GM19452 (cell line): ENCODE results near the gene MON2.
A peak's percentile ranks its signal among the peaks of the same experiment; 100 is the strongest.
"Not testable (repeated sequence)": the region's sequence is repeated elsewhere in the genome, so short reads cannot be mapped to it uniquely, and the experiment has no call there.

Source experiments
- ATAC-seq: cut with Tn5 transposase; IDR thresholded peaks from one replicate; pipeline ENCODE4 v1.9.1; 2021; ENCODE audit not compliant: unreplicated experiment

The MON2 gene

GRCh38 chr12:62469704-62470103 is 3.1 kb downstream of the MON2 start:
- no peak for ATAC-seq

DNA sequence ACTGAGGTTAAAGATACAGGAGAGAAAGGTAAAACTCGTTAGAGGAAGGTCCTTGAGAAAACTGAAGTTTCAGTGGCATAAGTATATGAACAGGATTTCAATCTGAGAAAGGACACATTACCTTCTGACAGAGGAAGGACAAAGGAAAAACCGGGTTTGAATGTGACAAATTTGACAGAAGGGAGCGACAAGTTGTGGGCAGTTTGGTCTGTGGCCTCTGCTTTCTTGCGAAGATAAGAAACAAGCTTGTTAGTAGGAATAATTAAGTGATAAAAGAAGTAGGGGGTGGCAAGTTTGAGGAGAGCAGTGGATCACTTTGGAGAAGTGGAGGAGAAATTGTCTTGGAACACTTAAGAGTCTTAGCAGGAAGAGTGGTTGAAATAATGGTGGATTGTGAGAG is 5.1 kb downstream of the MON2 start:
- no peak for ATAC-seq

DNA sequence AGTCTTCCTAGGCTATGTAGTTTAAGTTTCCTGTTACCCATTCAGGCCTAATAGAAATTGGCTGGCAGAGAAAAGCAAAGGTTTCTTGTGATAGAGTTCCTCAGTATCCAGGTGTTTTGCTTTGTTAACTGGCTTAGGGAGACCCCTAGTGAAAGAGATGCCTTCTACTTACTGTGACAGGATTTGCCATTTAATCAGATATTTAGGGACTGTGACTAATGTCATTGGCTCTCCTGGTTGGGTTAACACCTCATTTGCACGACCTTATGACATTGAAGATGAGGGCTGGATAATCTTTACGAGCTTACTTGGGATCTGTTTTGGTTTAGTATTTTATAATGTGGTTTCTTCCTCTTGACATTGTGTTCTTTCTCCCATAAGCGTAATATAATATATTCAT is 5.8 kb downstream of the MON2 start:
- ATAC-seq: no peak

- no peak for ATAC-seq
These were observed 15.4 kb downstream of the MON2 start for GRCh38 chr12:62481843-62482540.

DNA sequence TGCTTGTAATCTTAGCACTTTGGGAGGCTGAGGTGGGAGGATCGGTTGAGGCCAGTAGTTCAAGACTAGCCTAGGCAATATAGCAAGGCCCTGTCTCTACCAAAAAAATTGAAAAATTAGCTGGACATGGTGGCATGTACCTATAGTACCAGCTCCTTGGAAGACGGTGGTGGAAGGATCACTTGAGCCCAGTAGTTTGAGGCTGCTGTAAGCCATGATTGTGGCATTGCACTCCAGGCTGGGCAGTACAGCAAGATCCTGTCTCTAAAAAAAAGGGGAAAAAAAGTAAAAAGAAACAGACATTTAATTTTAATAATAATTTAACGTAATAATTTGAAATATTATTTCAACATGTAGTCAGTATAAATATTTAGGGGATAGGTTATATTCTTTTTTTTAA is 16.1 kb downstream of the MON2 start:
- ATAC-seq: no peak

GRCh38 chr12:62484233-62484632 is 17.6 kb downstream of the MON2 start:
- ATAC-seq: no peak

DNA sequence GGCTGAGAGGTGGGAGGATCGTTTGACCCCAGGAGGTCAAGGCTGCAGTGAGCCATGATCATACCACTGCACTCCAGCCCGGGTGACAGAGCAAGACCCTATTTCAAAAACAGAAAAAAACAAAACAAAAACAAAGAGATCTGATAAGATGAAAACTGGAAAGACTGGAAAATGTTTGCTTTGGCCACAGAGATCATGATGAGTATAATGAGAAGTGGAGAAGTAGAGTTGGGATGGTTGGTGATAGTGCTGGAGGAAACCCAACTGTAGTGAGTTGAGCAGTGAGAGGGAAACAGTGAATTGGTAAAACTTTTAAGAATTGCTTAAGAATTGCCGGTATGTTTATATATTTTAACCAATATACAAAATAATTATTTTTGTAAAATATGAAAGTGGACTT is 39.2 kb downstream of the MON2 start:
- no peak for ATAC-seq

GRCh38 chr12:62512901-62513300 is 46.3 kb downstream of the MON2 start:
- no peak for ATAC-seq

- ATAC-seq: not testable (repeated sequence)
These were observed 47.5 kb downstream of the MON2 start for GRCh38 chr12:62514080-62514479.

DNA sequence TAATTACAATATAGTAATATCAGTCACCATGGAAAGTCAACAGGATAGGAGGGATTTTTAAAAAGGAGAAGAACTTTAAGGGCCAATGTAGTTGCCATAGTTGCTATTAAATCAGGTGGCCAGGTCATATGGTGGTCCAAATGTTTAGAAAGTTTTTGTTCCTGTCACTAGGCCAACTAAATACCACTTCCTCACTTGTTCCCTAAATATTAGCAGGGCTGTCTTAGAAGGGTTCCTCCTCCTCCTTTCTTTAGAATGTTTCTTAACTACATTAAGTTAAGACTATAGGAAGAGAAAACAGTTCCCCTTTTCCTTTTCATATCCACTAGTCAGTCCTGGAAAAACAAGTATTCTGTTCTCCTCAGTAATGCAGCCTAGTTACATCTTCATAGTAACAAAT is 50.3 kb downstream of the MON2 start:
- ATAC-seq: no peak

DNA sequence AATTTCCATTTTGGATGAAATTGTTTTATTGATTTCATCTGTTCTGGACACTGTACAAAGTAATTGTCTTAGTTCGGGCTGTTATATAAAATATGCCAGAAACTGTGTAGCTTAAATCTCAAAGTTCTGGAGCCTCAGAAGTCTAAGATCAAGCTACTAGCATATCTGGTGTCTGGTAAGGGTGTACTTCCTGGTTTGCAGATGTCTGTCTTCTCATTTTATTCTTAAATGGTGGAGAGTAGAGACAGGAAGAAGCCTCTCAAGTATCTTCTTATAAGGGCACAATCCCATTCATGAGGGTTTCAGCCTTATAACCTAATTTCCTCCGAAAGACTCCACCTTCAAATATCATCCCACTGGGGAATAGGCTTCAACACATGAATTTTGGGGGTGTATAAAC is 51.3 kb downstream of the MON2 start:
- no peak for ATAC-seq

DNA sequence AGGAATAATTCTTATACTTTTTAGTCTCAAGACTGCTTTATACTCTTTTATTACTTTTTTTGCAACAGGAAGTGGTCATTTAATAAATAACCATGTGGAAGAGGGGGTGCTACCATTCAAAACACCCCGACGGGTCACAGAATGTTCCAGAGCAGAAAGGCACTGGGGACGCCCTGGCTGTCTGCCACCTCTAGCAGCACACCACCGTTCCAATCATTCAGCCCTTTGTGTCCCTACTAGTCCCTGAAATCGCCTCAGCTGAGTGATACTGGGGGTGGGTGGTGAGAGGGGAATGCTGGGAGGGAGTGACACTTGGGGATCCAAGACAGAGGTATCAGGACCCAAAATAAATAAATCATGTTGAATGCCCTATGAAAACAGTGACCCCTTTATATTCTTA is 52.4 kb downstream of the MON2 start:
- ATAC-seq: no peak

DNA sequence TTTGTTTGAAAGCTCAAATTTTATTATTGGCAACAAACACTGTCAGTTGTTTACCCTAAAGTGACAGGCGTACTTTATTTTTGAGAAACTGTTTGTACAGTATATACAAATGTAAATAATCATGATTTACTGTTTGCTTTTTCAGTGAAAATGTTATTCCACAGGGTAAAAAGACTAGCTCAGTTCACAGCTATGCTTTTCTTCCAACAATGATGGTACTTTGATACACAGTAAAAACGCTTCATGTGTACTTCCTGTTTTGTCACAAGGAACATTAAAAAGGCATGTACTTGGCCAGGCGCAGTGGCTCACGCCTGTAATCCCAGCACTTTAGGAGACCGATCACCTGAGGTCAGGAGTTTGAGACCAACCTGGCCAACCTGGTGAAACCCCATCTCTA is 53.7 kb downstream of the MON2 start:
- ATAC-seq: no peak

- ATAC-seq: no peak
These were observed 56.4 kb downstream of the MON2 start for GRCh38 chr12:62522984-62523383.

- ATAC-seq: no peak
These were observed 57.0 kb downstream of the MON2 start for GRCh38 chr12:62523619-62524018.

DNA sequence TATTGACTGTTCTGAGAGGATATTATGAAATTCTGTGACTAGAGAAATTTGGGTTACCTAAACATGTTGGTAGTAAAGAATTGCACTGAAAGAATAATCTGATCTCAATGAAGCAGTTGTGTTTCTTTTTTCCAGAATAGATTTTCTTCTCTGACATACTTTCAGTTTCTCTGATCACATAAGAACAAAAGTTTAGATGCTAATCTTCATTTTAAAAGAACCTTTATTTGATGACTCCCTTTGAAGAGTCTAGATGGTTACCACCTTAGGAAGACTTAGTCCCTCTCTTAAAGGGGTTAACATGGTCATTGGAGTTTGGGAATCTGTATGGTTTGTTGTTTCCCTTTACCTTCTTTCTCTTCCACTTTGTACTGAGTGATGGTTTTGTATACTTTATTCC is 58.6 kb downstream of the MON2 start:
- ATAC-seq: no peak

- no peak for ATAC-seq
These were observed 64.0 kb downstream of the MON2 start for GRCh38 chr12:62530596-62530995.

- no peak for ATAC-seq
These were observed 65.7 kb downstream of the MON2 start for GRCh38 chr12:62532333-62532732.

GRCh38 chr12:62533087-62533754 is 66.6 kb downstream of the MON2 start:
- peak; percentile 41 for ATAC-seq

GRCh38 chr12:62533755-62534107 is 67.1 kb downstream of the MON2 start:
- peak; percentile 63 for ATAC-seq

DNA sequence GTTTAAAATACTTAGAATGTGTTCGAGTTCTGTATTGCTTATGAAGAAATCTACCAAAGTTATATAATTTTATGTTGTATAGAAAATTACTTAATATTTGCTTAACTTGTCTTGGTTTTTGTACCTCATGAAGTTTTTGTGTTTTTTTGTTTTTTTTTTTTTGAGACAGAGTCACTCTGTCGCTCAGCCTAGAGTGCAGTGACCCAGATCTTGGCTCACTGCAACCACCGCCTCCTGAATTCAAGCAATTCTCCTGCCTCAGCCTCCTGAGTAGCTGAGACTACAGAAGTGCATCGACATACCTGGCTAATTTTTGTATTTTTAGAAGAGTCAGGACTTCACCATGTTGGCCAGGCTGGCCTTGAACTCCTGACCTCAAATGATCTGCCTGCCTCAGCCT is 69.9 kb downstream of the MON2 start:
- ATAC-seq: no peak

- ATAC-seq: no peak
These were observed 70.9 kb downstream of the MON2 start for GRCh38 chr12:62537551-62537950.

- no peak for ATAC-seq
These were observed 73.7 kb downstream of the MON2 start for GRCh38 chr12:62540354-62540753.
